GM18861 (cell line): ENCODE results near the gene HIPK4.

ENCODE experiments used
- ATAC-seq: cut with Tn5 transposase; IDR thresholded peaks from one replicate; pipeline ENCODE4 v1.9.1; 2021; ENCODE audit not compliant: unreplicated experiment

Gene HIPK4

GRCh38 chr19:40367577-40368434 is 22.2 kb downstream of the HIPK4 start:
- no peak for ATAC-seq

- no peak for ATAC-seq
Observed at GRCh38 chr19:40366697-40367561, 23.1 kb downstream of the HIPK4 start.

GRCh38 chr19:40365613-40366401 is 24.2 kb downstream of the HIPK4 start:
- no peak for ATAC-seq

- ATAC-seq: no peak
Observed at GRCh38 chr19:40365010-40365409, 25.0 kb downstream of the HIPK4 start.

- ATAC-seq: no peak
Observed at GRCh38 chr19:40363069-40363468, 26.9 kb downstream of the HIPK4 start.

GRCh38 chr19:40362160-40362559 is 27.8 kb downstream of the HIPK4 start:
- no peak for ATAC-seq

- ATAC-seq: no peak
Observed at GRCh38 chr19:40360708-40361241, 29.2 kb downstream of the HIPK4 start.

GRCh38 chr19:40360020-40360707 is 29.8 kb downstream of the HIPK4 start:
- no peak for ATAC-seq

- no peak for ATAC-seq
Observed at GRCh38 chr19:40358773-40359172, 31.2 kb downstream of the HIPK4 start.

GRCh38 chr19:40357640-40358039 is 32.3 kb downstream of the HIPK4 start:
- no peak for ATAC-seq

- no peak for ATAC-seq
Observed at GRCh38 chr19:40356681-40357595, 33.0 kb downstream of the HIPK4 start.

GRCh38 chr19:40355975-40356680 is 33.9 kb downstream of the HIPK4 start:
- no peak for ATAC-seq

- ATAC-seq: no peak
Observed at GRCh38 chr19:40348961-40349507, 40.9 kb downstream of the HIPK4 start.

GRCh38 chr19:40348125-40348913 is 41.7 kb downstream of the HIPK4 start, which contains the start of the genes C19orf47 and PLD3:
Gene C19orf47, minus strand, starts transcription at chr19:40348397. Its CDS starts 6,540 bp downstream, at chr19:40341857.
Gene PLD3, plus strand, starts transcription at chr19:40348695. Its CDS starts 17,789 bp downstream, at chr19:40366484.
- ATAC-seq: peak; percentile 91

- ATAC-seq: no peak
Observed at GRCh38 chr19:40344422-40344821, 45.6 kb downstream of the HIPK4 start.

- ATAC-seq: no peak
Observed at GRCh38 chr19:40342644-40343311, 47.2 kb downstream of the HIPK4 start.
